ENCODE results near the gene TMA7. TPM values are rescaled to one million over a fixed set of nuclear protein-coding genes. Genes with fewer than 3 reads are reported as not detected.

Gene TMA7
- total and polyA plus RNA-seq, 2 of the 13 experiments (the other 11 are each of a cell fraction or from before 2014, with no cell fraction given): 100 to 486 TPM

DNA sequence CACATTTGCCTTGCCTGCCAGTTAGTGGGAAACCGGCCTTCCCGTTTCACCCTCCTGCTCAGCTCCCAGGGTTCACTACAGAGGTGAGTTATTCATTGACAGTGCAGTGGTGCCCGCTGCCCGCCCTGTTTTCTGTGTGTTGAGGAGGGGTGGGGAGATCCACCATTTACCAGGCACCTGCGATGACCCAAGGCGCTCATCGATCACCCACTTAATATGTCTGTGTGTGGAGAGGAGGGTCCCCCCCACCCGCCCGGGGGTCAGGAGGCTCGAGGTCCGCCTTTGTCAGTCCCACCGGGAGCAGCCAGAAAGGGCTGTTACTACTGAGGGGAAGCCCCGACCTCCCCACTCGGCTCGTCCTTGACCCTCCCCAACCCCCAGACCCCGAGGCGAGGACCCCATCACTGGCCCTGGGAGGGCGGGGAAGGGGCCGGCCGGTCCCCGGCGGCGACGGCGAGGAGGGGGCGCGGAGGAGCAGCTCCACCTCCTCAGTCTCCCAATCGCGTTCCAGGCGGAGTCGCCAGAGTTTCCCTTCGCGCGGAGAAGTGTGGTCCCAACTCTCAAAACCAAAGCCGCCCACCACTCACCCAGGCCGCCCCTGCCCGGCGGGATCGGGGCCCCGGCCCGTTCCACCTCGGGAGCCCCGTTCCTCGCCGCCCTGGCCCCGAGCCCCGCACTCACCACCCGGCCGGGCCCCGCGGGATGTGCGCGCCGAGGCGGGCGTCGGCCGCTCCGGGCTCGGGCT is 11.3 kb upstream of the TMA7 start:
- in situ Hi-C loops (cut with HindIII; ENCODE audit: extremely low pct_ligation_motif_present, low pct_unique_long_range_greater_than_20kb): no loop called here
- FAIRE-seq: peak; percentile 93
- H3K9me3 ChIP-seq (ENCODE audit: low read length): no peaks in the 10 kb centered on the region
- TF ChIP-seq ARNT2 (CRISPR knock-in tag; IDR thresholded peaks at IDR 0.05; ENCODE audit: low read depth): no peak
- TF ChIP-seq, protein P1, sequence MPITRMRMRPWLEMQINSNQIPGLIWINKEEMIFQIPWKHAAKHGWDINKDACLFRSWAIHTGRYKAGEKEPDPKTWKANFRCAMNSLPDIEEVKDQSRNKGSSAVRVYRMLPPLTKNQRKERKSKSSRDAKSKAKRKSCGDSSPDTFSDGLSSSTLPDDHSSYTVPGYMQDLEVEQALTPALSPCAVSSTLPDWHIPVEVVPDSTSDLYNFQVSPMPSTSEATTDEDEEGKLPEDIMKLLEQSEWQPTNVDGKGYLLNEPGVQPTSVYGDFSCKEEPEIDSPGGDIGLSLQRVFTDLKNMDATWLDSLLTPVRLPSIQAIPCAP (CRISPR knock-in tag; IDR thresholded peaks at IDR 0.05; ENCODE audit: low read depth): no peak
- no peak for TF ChIP-seq ZNF615 (CRISPR knock-in tag; IDR thresholded peaks at IDR 0.05; ENCODE audit: borderline replicate concordance)
- no peak for TF ChIP-seq ZNF124 (CRISPR knock-in tag; IDR thresholded peaks at IDR 0.05)
- no peak for TF ChIP-seq ADNP (CRISPR knock-in tag; IDR thresholded peaks at IDR 0.05)
- TF ChIP-seq, protein P2, sequence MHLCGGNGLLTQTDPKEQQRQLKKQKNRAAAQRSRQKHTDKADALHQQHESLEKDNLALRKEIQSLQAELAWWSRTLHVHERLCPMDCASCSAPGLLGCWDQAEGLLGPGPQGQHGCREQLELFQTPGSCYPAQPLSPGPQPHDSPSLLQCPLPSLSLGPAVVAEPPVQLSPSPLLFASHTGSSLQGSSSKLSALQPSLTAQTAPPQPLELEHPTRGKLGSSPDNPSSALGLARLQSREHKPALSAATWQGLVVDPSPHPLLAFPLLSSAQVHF (CRISPR knock-in tag; IDR thresholded peaks at IDR 0.05): no peak
- TF ChIP-seq XBP1 (CRISPR knock-in tag; IDR thresholded peaks at IDR 0.05): no peak
- TF ChIP-seq, protein P3, sequence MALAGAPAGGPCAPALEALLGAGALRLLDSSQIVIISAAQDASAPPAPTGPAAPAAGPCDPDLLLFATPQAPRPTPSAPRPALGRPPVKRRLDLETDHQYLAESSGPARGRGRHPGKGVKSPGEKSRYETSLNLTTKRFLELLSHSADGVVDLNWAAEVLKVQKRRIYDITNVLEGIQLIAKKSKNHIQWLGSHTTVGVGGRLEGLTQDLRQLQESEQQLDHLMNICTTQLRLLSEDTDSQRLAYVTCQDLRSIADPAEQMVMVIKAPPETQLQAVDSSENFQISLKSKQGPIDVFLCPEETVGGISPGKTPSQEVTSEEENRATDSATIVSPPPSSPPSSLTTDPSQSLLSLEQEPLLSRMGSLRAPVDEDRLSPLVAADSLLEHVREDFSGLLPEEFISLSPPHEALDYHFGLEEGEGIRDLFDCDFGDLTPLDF (CRISPR knock-in tag; IDR thresholded peaks at IDR 0.05): 0 out of 2 replicates have a peak, but pooled peaks have one; percentile 32
- TF ChIP-seq TRIM24 (CRISPR knock-in tag; IDR thresholded peaks at IDR 0.05): no peak
- no peak for TF ChIP-seq ZSCAN29 (CRISPR knock-in tag; conservative IDR thresholded peaks at IDR 0.05)
- TF ChIP-seq, protein P4, sequence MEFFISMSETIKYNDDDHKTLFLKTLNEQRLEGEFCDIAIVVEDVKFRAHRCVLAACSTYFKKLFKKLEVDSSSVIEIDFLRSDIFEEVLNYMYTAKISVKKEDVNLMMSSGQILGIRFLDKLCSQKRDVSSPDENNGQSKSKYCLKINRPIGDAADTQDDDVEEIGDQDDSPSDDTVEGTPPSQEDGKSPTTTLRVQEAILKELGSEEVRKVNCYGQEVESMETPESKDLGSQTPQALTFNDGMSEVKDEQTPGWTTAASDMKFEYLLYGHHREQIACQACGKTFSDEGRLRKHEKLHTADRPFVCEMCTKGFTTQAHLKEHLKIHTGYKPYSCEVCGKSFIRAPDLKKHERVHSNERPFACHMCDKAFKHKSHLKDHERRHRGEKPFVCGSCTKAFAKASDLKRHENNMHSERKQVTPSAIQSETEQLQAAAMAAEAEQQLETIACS (CRISPR knock-in tag; IDR thresholded peaks at IDR 0.05): no peak
- TF ChIP-seq, protein P5, sequence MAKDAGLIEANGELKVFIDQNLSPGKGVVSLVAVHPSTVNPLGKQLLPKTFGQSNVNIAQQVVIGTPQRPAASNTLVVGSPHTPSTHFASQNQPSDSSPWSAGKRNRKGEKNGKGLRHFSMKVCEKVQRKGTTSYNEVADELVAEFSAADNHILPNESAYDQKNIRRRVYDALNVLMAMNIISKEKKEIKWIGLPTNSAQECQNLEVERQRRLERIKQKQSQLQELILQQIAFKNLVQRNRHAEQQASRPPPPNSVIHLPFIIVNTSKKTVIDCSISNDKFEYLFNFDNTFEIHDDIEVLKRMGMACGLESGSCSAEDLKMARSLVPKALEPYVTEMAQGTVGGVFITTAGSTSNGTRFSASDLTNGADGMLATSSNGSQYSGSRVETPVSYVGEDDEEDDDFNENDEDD (CRISPR knock-in tag; IDR thresholded peaks at IDR 0.05; ENCODE audit: borderline replicate concordance): no peak
- TF ChIP-seq NFIB (CRISPR knock-in tag; IDR thresholded peaks at IDR 0.05; ENCODE audit: borderline replicate concordance): no peak
- TF ChIP-seq ZBTB20 (CRISPR knock-in tag; IDR thresholded peaks at IDR 0.05; ENCODE audit: borderline replicate concordance, low read depth): peak; percentile 66; the same call in 1 of the 2 replicates
- TF ChIP-seq NFKBIZ (CRISPR knock-in tag; IDR thresholded peaks at IDR 0.05): no peak
- peak; percentile 83 for TF ChIP-seq ONECUT2 (CRISPR knock-in tag; IDR thresholded peaks at IDR 0.05)
- TF ChIP-seq SSRP1 (CRISPR knock-in tag; IDR thresholded peaks at IDR 0.05): no peak

More for the DNA sequence above, 11.3 kb upstream of the TMA7 start:
- peaks cover 46% of the 10 kb centered on the region for H4K20me1 ChIP-seq (ENCODE audit: insufficient read depth, low read length)
- peak overlapping the region; percentile 96 for H3K9ac ChIP-seq (ENCODE audit: insufficient read depth, low read depth, low read length)
- H3K4me1 ChIP-seq (ENCODE audit: insufficient read depth, low read length): peaks cover 83% of the 10 kb centered on the region
- peak; percentile 90 for DNase-seq (ENCODE audit: low spot score)
- intact Hi-C loops (cut with micrococcal nuclease; ENCODE audit: unreplicated experiment): loop anchor here (1.0 kb wide), 1 partner anchor 12 kb away; the partner anchor contains the start of genes CCDC51 and TMA7
- H3K36me3 ChIP-seq (replicated peaks in 1 of 2; ENCODE audit: control insufficient read depth in 1 of 2, insufficient read depth in 2 of 2, low read length in 2 of 2): peaks cover 12 to 20% of the 10 kb centered on the region in 2 experiments
- H3K79me2 ChIP-seq (ENCODE audit: insufficient read depth, low read length): peaks cover 54% of the 10 kb centered on the region
- H3K4me2 ChIP-seq (ENCODE audit: low read depth, low read length): peak overlapping the region; percentile 100
- no CpG with 5 or more reads among the region's 60 CpGs for WGBS (ENCODE audit: low lambda C conversion rate)
- H3K27me3 ChIP-seq (ENCODE audit: control insufficient read depth in 1 of 2, insufficient read depth in 2 of 2, low read length in 2 of 2): no peaks in the 10 kb centered on the region
- POLR2A ChIA-PET: interaction anchor here (0.5 to 9.0 kb wide), 13 partner anchors 9 to 193 kb away, joined by 3 to 130 read pairs (median 7); partner anchors contain the start of genes ATRIP, CCDC51, PFKFB4 and TMA7
- H2AFZ ChIP-seq (ENCODE audit: low read length): no peak overlapping the region
- no TSS peak for BruUV-seq (replicated peaks)
- H3K27ac ChIP-seq (ENCODE audit: extremely low read length, insufficient read depth, low read length): peak overlapping the region; percentile 99
- CTCF ChIA-PET (ENCODE audit: low intra/inter-chr PET ratio, low total read pairs): no interaction called here
- peak; percentile 66 for ATAC-seq
- H3K4me3 ChIP-seq (replicated peaks in 1 of 3; ENCODE audit: insufficient read depth in 1 of 3, low read depth in 2 of 3, low read length in 3 of 3): peak overlapping the region; percentile 79 to 93 (median 86)
